Hepatocyte (in vitro differentiated cells): Measurements from ENCODE around the gene ZNF263. TPM values are rescaled to one million over a fixed set of nuclear protein-coding genes. Genes with fewer than 3 reads are reported as not detected.

ENCODE experiments used
- DNase-seq: peaks from one replicate; pipeline ENCODE4 v3.0.0-alpha.2; 2016; ENCODE audit warnings: low spot score
- H2AFZ ChIP-seq: fragments of 200-600 bp; sonication (generic); 2 replicates; pipeline ENCODE4 v1.6.0; 2016; ENCODE audit warnings: antibody characterized with exemption, mild to moderate bottlenecking
- H3K27ac ChIP-seq: fragments of 200-600 bp; sonication (generic); 2 replicates; pipeline ENCODE4 v1.5.1; 2016; ENCODE audit warnings: mild to moderate bottlenecking
- H3K27me3 ChIP-seq: fragments of 200-600 bp; sonication (generic); 2 replicates; pipeline ENCODE4 v1.6.1; 2016
- H3K36me3 ChIP-seq: fragments of 200-600 bp; sonication (generic); replicated peaks from 2 replicates; pipeline ENCODE4 v1.5.1; 2016; ENCODE audit warnings: low read depth; ENCODE audit not compliant: insufficient read depth
- H3K4me1 ChIP-seq: fragments of 200-600 bp; sonication (generic); 2 replicates; pipeline ENCODE4 v1.5.1; 2016; ENCODE audit warnings: mild to moderate bottlenecking, moderate library complexity; ENCODE audit not compliant: insufficient read depth
- H3K4me2 ChIP-seq: fragments of 200-600 bp; sonication (generic); 2 replicates; pipeline ENCODE4 v1.6.0; 2016
- H3K4me3 ChIP-seq: fragments of 200-600 bp; sonication (generic); 2 replicates; pipeline ENCODE4 v1.5.1; 2016; ENCODE audit warnings: mild to moderate bottlenecking
- H3K79me2 ChIP-seq: fragments of 200-600 bp; sonication (generic); 2 replicates; pipeline ENCODE4 v1.6.0; 2017; ENCODE audit warnings: mild to moderate bottlenecking
- H3K9me2 ChIP-seq: fragments of 200-600 bp; sonication (generic); replicated peaks from 2 replicates; pipeline ENCODE4 v1.6.0; 2017; ENCODE audit warnings: mild to moderate bottlenecking; ENCODE audit not compliant: insufficient read depth
- H3K9me3 ChIP-seq: fragments of 200-600 bp; sonication (generic); 2 replicates; pipeline ENCODE4 v1.5.1; 2016; ENCODE audit warnings: low read depth, mild to moderate bottlenecking
- H4K20me1 ChIP-seq: fragments of 200-600 bp; sonication (generic); 2 replicates; pipeline ENCODE4 v1.6.0; 2016; ENCODE audit warnings: mild to moderate bottlenecking; ENCODE audit not compliant: insufficient read depth, poor library complexity, severe bottlenecking
- CTCF ChIP-seq: fragments of 200-600 bp; sonication (generic); IDR thresholded peaks from 2 replicates; pipeline ENCODE4 v1.5.1; 2016; ENCODE audit warnings: antibody characterized with exemption, mild to moderate bottlenecking; ENCODE audit not compliant: poor library complexity
- EZH2 ChIP-seq: fragments of 200-600 bp; sonication (generic); IDR thresholded peaks from 2 replicates; pipeline ENCODE4 v1.6.1; 2016; ENCODE audit warnings: antibody characterized with exemption, mild to moderate bottlenecking, borderline replicate concordance
- EZH2phosphoT487 ChIP-seq: fragments of 200-600 bp; sonication (generic); IDR thresholded peaks from one replicate; pipeline ENCODE4 v1.6.1; 2018; ENCODE audit warnings: antibody characterized with exemption, mild to moderate bottlenecking, low read depth, moderate library complexity; ENCODE audit not compliant: unreplicated experiment, severe bottlenecking
- WGBS: methylation state at CpG from one replicate; pipeline ENCODE4 v1.1.6; 2016; ENCODE audit warnings: low lambda C conversion rate; ENCODE audit errors: missing lambda C conversion rate; 5-methylcytosine and 5-hydroxymethylcytosine counted together
- polyA plus RNA-seq: library from polyadenylated mRNA; unstranded; fragments of >200 nt; fragmentation: Nextera tagmentation; extraction: Ambion mirVana; gene quantifications from 2 replicates; pipeline ENCODE4 v1.2.1, GENCODE V29; 2016
- total RNA-seq: library from RNA; depleted of rRNA; stranded (reverse); fragments of >200 nt; gene quantifications from 2 replicates; pipeline ENCODE4 v1.2.3, GENCODE V29; 2014

Gene ZNF263
- total and polyA plus RNA-seq, 2 experiments from 2014 or later: 33.2 to 47.5 TPM

- no peak for DNase-seq
- H3K79me2 ChIP-seq: peaks cover 3% of the 10 kb centered on the region
- H4K20me1 ChIP-seq: no peaks in the 10 kb centered on the region
- no peaks in the 10 kb centered on the region for H3K9me3 ChIP-seq
- no peaks in the 10 kb centered on the region for H3K9me2 ChIP-seq
- H3K27ac ChIP-seq: no peak overlapping the region
- H2AFZ ChIP-seq: no peak overlapping the region
- H3K4me2 ChIP-seq: no peak overlapping the region
- TF ChIP-seq CTCF: no peak
- TF ChIP-seq EZH2: no peak
- no peak for TF ChIP-seq EZH2phosphoT487
- H3K4me3 ChIP-seq: no peak overlapping the region
- H3K27me3 ChIP-seq: peaks cover 12% of the 10 kb centered on the region
- 91% methylated on average over 5 of the region's 5 CpGs for WGBS
- peaks cover 1% of the 10 kb centered on the region for H3K4me1 ChIP-seq
- H3K36me3 ChIP-seq: no peaks in the 10 kb centered on the region
Measured at GRCh38 chr16:3276679-3277078, 6.6 kb upstream of the ZNF263 start.

GRCh38 chr16:3281222-3281820 lies 2.0 kb upstream of the ZNF263 start:
- Histone ChIP-seq H3K9me2 (no peaks in the 10 kb centered on the region), H2AFZ (no peak overlapping the region), H3K27me3 (peaks cover 12% of the 10 kb centered on the region), H3K9me3 (no peaks in the 10 kb centered on the region), H4K20me1 (no peaks in the 10 kb centered on the region), H3K4me3 (no peak overlapping the region), H3K36me3 (no peaks in the 10 kb centered on the region), H3K4me2 (peak overlapping the region; percentile 82), H3K4me1 (peaks cover 10% of the 10 kb centered on the region), H3K27ac (peak overlapping the region; percentile 100), H3K79me2 (peaks cover 33% of the 10 kb centered on the region)
- DNase-seq: no peak
- TF ChIP-seq EZH2phosphoT487: no peak
- no peak for TF ChIP-seq CTCF
- no peak for TF ChIP-seq EZH2
- 97% methylated on average over 6 of the region's 6 CpGs for WGBS

- H3K36me3 ChIP-seq: no peaks in the 10 kb centered on the region
- TF ChIP-seq CTCF (no peak), EZH2phosphoT487 (no peak), EZH2 (no peak)
- H4K20me1 ChIP-seq: no peaks in the 10 kb centered on the region
- H3K4me3 ChIP-seq: peak overlapping the region; percentile 91
- peak overlapping the region; percentile 94 for H2AFZ ChIP-seq
- peak overlapping the region; percentile 100 for H3K27ac ChIP-seq
- WGBS: 22% methylated on average over 29 of the region's 29 CpGs
- H3K4me1 ChIP-seq: peaks cover 10% of the 10 kb centered on the region
- H3K27me3 ChIP-seq: peaks cover 3% of the 10 kb centered on the region
- no peaks in the 10 kb centered on the region for H3K9me2 ChIP-seq
- peaks cover 42% of the 10 kb centered on the region for H3K79me2 ChIP-seq
- DNase-seq: no peak
- no peaks in the 10 kb centered on the region for H3K9me3 ChIP-seq
- peak overlapping the region; percentile 82 for H3K4me2 ChIP-seq
Measured at GRCh38 chr16:3282103-3282729, 1.1 kb upstream of the ZNF263 start.
